GM21737 (cell line): ENCODE results near the gene ZFHX2.

ENCODE experiments used
- ATAC-seq: cut with Tn5 transposase; IDR thresholded peaks from one replicate; pipeline ENCODE4 v1.9.1; 2021; ENCODE audit warnings: mild to moderate bottlenecking, moderate library complexity; ENCODE audit not compliant: unreplicated experiment

Gene ZFHX2

GRCh38 chr14:23481979-23482822 is 69.4 kb downstream of the ZFHX2 start:
- no peak for ATAC-seq

- ATAC-seq: no peak
Measured at GRCh38 chr14:23481362-23481970, 70.1 kb downstream of the ZFHX2 start.

- ATAC-seq: no peak
Measured at GRCh38 chr14:23478109-23478759, 73.3 kb downstream of the ZFHX2 start.

GRCh38 chr14:23470947-23471346 is 80.6 kb downstream of the ZFHX2 start:
- no peak for ATAC-seq
